ENCODE results near the gene ZC3H12A.

The ZC3H12A gene

DNA sequence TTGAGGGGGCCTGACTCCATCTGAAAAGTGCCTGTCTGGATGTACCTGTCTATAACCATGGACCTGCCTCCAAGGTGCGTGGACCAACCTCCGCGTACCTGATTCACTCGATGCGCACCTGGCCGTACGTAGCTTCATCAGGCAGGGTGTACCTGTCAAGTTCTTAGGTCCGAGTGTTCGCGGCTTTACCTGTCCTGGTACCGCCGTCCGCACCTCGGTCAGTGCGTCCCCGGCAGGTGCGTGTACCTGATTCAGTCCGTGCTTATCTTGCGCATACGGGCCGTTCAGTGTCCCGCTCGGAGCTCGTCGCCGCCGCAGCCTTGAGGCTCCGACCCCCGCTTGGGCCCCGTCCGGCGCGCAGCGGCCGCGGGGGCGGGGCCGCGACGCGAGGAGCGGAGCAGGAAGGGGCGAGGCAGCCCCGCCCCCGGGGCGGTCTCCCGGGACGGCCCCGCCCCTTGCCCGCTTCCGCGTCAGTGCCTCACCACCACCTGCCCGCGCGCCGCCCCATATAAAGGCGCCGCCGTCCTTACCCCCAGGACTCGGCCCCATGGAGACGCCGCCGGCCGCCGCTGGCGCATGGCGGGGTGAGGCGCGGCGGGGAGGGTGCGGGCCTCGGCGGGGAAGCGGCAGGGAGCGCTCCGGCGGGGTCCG, at the start of gene ZC3H12A:
Gene ZC3H12A, plus strand, starts transcription at position 535 of the 651 bp plus-strand sequence. CDS start 917 bp downstream, outside the sequence.
- DNase-seq, result peak; percentile 31

DNA sequence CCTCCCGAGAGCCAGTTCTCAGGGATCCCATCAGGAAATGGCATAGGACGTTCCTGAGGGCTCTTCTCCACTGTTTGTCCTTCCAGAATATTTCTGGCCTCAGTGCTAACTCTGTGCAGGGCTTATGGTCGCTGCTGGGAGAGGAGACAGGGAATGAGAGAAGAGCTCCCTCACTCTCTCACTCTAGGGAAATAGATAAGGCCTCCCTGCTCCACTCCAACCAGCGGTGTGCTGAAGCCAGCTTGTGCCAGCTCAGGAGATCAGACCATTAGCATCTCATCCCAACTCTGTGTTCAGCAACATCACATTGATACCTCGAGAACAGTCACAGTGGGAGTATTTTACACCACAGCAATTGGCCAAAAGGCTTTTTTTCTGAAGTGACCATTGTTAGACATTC, 49.2 kb upstream of the ZC3H12A start:
- no peak for DNase-seq

- no peak for DNase-seq
These were observed 45.4 kb upstream of the ZC3H12A start for GRCh38 chr1:37429029-37429428.

DNA sequence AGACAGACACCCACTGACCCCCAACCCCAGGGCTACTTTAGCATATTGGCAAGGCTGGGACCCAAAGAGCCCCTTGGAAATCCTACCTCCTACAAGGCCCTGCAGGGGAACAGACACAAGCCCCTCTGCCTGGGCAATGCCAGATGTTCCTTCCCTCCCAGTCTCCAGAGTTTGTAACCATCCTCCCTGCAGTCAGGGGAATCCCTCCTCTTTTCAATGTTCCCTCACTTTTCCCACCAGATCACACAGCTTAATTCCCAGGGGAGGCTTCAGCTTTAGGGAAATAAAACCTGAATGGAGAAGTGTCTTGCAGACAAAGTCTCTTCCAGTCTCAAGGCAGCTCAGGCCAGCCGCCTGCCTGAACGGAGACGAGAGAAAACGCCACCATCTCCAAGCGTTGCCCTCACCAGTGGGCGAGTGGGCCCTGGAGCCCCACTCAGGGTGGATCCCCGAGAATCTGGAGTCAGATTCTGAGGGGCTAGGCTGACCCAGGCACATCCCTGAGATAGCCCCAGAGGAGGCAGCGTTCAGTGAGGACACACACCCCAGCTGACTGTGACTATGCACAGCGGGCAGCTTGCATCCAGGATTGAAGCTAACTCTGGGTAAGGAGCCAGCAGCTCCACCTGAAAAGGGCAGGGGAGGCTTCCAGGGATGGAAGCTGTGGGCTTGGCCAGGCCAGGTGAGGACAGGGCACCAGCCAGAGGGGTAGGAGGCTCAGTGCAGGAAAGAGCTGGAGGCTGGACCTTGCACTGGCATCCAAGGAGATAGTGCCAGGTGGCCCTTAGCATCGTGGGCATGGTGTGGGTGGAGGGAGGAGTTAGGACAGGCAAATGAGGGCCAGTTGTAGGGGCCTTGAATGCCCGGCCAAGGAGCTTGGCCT, 44.0 kb upstream of the ZC3H12A start:
- no peak for DNase-seq

DNA sequence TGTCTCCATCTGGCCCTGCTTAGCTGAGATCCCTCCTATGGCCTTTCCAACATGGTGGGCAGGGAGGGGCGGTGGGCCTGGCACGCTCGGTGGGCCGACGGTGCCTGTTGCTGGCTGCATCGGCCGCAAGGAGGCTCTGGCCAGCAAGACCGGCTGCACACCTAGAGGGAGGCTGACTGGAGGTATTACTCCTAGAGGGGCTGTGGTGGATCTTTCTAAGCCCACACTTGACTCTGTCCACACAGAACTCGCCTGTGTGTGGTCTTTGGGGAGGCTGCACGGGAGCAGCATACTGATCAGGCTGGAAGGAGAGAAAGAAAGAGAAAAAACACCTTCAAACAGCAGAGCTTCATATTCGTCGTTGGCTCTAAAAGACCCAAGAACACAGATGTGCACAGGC, 41.7 kb upstream of the ZC3H12A start:
- DNase-seq, result no peak

DNA sequence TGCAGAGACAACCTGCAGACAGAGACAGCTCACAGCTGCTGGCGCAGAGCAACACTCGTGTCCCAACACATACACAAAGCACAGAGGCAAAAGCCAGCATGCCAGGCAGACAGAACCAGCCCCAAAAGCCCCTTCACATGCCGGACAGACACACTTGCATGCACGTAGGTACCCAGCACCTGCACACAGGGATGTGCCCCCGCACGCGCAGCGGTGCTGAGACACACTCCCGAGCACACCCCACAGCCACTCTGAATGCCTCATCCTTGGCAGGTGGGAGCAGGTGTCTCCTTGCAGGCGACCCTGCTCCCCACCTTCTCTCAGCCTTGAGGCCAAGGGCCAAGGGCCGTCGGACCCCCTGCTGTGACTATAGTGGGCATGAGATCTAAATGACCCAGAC, 41.2 kb upstream of the ZC3H12A start:
- DNase-seq, result no peak

DNA sequence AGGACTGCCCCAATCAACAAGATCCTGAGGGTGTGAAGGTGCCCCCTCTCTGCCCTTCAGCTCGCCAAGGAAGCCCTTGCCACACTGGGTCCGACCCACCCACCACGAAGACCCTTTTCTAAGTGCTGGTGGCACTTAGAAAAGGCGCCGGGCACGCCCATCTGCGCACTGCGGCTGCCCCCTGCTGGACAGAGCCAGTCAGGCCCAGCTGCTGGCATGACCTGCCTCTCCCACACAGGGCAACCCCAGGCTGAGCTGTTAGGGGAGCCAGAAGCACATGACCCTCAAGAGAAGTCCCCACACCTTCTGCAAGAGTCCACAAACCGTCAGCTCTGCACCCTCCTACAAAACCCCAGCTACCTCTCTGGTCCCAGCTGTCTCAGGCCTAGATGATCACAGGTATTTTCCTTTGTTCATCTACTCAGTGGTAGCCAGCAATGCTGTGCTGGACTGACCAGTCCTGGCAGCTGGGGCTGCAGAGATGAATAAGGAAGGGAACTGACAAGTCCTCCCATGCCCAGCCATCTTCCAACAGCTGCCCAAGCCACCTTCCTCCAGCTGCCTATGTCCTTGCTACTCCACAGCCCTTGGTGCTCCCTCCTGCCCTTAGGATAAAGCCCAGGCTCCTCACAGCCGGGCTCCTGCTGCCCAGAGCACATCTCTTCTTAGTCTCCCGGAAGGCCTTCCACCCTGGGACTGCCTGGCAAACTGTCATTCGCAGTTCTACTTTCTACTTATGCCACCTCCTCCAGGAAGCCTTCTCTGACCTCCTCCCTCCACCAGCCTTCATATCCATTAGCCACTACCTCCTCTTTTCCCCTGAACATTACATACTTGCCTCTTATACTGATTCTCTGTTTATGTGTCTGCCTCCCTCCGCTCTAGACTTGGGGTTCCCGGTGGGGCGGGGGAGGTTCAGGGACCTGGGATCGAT, 39.8 kb upstream of the ZC3H12A start:
- no peak for DNase-seq

DNA sequence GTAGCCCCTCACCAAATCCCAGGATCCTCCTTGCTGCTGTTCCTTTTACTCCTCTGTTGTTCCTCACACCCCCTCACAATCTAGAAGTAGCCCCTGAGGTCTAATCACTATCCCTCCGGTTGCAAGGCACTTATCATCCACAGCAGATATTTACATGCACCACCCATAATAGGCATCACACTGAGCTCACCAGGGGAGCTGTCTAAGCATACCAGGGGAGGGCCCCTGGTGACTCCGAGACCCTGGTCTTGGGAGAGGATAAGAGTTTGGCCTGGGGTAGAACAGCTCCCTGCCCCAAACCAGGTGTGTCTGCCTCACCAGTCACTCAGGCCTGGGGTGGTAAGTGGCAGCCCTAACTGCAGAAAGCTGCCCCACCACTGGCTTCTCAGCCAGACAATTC, 37.3 kb upstream of the ZC3H12A start:
- no peak for DNase-seq

- no peak for DNase-seq
These were observed 36.1 kb upstream of the ZC3H12A start for GRCh38 chr1:37438037-37438868.

- peak; percentile 9 for DNase-seq
These were observed 35.5 kb upstream of the ZC3H12A start for GRCh38 chr1:37438869-37439343.

- DNase-seq, result no peak
These were observed 34.9 kb upstream of the ZC3H12A start for GRCh38 chr1:37439349-37439995.

- DNase-seq, result no peak
These were observed 32.9 kb upstream of the ZC3H12A start for GRCh38 chr1:37441490-37441889.

DNA sequence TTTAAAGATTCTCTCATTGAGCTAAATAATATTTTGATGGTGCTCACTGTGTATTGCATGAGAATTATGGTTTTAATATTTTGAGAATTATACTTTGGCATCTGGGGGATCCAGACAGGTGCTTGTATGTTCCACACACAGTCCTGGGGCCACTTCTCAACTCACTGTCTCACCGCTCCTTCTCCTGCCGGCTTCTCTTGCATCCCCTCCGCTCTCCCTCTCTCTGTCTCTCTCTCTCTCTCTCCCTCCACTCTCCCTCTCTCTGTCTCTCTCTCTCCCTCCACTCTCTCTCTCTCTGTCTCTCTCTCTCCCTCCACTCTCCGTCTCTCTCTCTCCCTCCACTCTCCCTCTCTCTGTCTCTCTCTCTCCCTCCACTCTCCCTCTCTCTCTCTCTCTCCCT, 32.2 kb upstream of the ZC3H12A start:
- no peak for DNase-seq

DNA sequence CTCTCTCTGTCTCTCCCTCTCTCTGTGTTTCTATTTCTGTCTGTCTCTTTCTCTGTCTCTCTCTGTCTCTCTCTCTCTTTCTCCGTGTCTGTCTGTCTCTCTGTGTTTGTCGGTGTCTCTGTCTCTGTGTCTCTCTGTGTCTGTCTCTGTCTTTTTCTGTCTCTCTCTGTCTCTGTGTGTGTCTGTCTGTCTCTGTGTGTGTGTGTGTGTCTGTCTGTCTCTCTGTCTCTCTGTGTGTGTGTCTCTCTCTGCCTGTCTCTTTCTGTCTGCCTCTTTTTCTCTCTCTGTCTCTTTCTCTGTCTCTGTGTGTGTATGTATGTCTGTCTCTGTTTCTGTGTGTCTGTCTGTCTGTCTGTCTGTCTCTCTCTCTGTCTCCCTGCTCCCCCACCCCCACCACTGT, 31.7 kb upstream of the ZC3H12A start:
- DNase-seq, result no peak

DNA sequence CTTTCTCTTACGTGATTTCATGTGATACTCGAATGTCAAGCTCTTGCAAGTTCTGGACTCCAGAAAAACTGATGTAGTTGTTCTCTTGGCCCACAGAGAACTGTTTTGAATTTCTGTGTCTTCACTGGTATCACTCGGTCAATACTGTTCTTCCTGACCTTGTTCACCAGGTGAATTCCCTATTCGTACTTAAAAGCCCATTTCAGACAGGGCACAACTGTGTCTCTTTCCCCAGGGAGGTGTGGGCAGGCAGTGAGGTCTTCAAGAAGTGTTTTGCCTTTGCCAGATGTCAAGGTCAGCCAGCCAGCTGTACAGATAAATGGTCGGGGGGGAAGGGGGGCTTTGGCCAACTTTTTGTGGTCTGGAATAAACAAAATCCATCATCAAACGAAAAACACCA, 27.5 kb upstream of the ZC3H12A start:
- no peak for DNase-seq

DNA sequence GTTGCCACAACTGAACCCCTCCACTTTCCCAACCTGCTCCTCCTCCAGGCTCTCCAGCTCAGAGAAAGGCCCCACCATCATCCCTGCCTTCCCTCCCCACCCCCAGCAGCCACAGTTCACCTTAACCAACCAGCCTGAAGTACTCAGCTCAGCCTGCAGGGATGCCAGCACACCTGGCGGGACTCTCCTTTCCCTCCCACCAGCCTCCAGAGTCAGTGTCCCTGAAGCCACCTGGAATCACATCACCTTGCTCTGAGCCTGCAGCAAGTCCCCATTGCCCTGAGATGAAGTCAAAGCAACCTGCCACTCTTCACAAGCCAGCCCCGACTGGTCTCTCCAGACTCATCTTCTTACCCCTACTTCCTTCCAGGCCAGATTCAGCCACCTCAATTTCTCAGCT, 26.2 kb upstream of the ZC3H12A start:
- no peak for DNase-seq

DNA sequence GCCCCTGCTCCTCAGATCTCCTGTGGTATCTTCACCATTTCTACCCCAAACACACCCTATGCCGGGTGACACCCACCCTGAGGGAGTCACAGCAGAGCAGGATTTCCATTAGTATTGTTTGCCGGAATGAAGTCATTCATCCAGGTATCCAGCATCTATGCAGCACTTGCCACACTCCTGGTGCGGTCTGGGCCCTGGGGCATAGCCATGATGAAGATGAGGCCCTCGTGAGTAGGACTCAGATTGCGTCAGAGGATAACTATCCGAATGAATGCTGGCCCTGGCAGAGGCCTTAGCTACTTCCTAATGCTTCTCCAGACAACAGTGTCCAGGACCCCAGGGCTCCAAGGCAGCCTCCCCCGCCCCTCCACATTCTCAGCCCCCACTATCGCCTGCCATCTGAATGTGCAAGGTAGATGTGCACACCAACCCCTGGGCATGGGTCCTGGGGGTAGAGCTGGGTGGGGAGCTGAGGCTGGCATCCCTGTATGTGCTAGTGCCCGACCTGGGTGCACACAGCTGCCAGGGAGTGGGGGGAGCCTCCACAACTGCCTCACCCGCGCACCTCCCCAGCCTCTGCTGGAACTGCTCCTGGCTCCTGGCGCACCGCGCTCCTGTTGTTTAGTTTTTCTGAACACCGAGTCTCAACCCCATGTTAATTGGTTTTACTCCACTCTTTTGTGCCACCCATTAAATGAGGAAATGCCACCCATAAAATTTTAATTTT, 25.5 kb upstream of the ZC3H12A start:
- DNase-seq, result no peak

GRCh38 chr1:37449936-37450335, 24.4 kb upstream of the ZC3H12A start:
- DNase-seq, result no peak

DNA sequence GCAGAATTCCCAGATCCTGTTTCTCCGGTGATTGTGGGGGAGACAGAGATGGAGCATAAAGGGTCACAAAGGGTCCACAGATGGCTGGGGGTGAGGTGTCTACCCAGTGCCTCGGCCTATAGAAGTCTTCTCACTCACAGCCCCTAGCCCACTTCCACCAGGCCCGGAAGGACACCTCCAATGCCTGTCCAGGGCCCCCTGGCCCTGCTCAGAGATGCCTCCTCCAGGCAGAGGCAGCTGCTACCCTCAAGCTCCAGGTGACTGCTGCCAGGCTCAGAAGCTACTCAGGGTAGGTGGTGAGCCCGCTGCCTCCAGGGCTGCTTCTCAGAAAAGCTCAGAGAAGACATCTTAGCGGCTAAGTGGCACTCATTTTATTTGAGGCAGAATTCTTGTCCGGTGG, 22.0 kb upstream of the ZC3H12A start:
- no peak for DNase-seq

DNA sequence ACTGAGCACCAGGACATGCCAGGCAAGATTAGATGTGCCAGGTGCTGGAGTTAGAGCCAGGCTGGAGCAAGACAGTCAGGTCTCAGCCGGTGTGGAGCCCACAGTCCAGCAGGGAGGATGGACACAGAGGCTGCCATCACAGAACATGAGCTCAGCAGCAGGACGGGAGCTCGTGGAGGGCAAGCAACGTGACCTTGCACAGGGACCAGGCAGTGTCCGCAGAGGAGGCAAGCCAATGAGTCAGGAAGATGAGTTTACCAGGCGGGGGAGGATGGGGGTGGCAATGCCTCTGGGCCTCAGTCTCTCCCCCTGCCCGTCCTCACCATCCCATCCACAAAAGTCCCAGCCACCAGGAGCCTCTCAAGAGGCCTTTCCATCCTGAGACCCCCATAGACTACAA, 20.7 kb upstream of the ZC3H12A start:
- DNase-seq, result no peak

DNA sequence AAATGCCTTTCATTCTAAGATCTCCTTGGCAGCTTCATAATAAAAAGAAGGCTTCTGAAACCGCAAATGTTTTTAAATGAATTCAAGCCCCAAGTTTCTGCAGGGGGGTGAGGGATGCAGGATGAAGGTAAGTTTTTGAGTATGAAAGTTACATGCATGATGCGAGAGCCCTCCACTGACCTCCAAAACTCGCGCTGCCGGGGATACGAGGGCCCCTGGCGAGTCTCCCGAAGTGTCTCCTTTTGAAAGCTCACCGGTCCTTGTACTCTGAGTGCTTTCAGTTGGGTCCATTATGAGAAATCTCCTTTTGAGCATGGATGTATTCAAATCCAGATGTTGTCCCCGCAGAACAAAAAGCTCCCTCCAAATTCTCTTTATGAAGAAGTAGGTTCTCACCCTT, 18.9 kb upstream of the ZC3H12A start:
- no peak for DNase-seq

All from NCI-H748 treated with DMSO at 0.1 percent for 48 hours (cell line).